SIG-M5 treated with dmso at 0.1 percent for 504 hours (cell line): ENCODE measurements around the gene LHFPL6.

Source experiments
- DNase-seq: peaks from one replicate; lab custom pipeline; 2025; ENCODE audit not compliant: unreplicated experiment; lab: John Stamatoyannopoulos, UW

LHFPL6 gene

GRCh38 chr13:39596176-39596575 lies 6.8 kb downstream of the LHFPL6 start:
- no peak for DNase-seq

GRCh38 chr13:39590466-39591036 lies 12.4 kb downstream of the LHFPL6 start:
- no peak for DNase-seq

- DNase-seq, result no peak
Observed at GRCh38 chr13:39588384-39588783, 14.6 kb downstream of the LHFPL6 start.

DNA sequence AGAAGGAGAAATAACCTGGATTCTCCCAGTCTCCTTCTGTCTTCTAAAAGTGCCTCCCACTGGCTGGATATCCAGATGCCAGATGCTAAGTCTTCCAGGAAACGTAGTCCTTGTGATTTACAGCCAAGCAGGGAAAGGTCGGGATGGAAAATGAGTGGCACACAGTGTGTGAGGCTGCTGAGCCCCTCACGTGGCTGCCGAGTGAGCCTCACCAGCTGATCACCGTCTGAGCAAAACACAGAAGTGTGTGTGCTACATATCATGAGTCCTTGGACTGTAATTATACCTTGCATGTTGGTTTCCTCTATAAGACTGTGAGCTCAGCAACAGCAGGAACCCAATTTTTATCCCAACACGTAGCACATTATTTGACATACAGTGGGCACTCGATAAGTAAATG lies 15.1 kb downstream of the LHFPL6 start:
- no peak for DNase-seq

DNA sequence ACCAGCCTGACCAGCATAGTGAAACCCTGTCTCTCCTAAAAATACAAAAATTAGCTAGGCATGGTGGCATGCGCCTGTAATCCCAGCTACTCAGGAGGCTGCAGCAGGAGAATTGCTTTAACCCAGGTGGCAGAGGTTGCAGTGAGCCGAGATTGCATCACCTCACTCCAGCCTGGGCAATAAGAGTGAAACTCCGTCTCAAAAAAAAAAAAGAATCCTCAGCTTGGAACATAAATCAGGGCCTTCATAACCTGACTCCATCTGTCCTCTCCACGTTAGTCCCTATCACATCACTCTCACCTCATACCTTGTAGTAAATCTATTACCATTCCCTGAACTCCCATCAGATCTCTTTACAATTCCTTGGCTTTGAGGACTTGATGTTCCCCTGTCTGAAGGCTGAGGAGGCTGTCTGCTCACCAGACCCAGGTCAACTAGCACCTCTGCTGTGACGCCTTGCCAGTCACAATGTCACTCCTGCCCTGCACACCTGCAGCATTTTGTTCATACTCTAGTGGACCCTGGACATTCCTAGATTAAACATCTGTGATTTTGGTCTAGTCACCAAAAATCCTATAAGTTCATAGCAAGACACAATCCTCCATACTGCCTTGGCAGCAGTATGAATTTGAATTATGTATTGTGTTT lies 15.9 kb downstream of the LHFPL6 start:
- no peak for DNase-seq

GRCh38 chr13:39586151-39586550 lies 16.8 kb downstream of the LHFPL6 start:
- DNase-seq, result no peak

- no peak for DNase-seq
Observed at GRCh38 chr13:39585219-39585618, 17.8 kb downstream of the LHFPL6 start.

DNA sequence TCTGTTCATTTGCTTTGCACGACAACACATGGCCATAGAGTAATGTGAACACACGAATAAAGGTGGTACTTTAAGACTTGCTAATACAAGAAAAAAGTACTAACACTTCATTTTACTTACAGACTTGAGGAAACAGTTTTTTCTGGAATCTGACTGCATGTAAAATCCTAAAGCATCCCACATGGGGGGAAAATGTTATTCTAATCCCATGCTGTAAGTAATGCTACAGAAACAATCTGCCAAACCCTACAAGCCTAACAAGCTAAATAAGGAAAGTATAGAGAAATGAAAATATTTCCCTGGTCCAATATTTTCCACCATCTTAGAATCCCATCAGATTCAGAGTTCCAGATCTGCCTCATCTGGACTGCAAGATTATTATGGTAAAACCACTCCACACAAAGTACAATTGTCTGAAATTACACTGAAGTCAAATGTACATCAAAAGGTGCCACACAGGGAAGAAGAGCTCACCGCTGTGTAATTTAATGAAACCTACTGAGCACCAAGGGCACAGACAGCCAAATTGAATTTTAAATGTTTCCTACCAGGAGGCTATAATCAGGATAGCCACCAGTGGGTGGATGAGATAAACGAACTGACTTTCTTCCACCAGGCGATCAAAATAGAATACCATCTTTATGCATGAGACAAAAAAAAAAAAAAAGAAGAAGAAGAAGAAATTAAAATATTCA lies 22.0 kb downstream of the LHFPL6 start:
- no peak for DNase-seq

DNA sequence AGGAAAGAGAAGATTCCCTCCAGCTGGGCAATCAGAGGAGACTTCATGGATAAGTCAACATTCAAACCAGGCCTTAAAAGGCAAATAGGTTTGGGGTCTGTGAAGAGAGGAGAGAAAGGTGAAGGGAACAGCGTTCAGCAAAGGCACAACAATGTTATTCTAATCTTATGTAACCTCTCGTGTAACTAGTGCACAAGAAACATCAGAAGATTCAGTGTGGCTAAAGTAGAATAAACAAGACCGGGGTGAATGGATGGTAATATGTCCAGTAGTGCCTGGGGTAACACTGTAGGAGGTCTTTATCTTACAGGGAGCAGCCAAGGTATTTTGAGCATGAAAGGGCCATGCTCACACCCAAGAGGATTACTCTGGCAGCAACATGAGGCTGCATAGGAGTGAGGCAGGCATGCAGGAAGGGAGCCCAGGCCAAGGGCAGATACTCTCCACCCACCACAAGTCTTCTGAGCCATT lies 24.1 kb downstream of the LHFPL6 start:
- no peak for DNase-seq

DNA sequence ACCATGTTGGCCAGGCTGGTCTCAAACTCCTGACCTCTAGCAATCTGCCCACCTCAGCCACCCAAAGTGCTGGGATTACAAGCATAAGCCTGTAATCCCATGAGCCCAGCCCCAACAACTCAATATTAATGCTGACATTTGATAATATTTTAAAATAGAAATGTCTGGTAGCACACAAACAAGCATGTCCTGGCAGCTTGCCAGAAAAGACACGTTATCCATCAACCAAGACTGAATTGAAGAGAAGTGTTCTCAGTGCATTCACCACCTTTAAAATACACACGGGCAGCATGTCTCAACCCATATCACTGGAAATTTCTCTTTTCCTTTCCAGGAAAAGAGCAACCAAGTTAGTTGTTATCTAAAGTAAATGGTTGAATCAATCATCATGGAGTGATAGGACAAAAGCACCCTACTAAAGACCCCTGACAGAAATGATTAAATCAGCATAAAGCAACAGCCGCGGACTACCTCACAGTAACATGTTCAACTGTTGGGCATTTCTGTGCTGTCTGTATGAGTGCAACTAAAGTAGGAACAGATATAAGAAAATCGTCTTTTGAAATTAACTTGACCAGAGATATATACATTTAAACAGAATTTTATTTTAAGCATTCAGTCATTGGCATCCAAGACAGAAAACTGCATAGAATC lies 25.0 kb downstream of the LHFPL6 start:
- DNase-seq, result no peak

DNA sequence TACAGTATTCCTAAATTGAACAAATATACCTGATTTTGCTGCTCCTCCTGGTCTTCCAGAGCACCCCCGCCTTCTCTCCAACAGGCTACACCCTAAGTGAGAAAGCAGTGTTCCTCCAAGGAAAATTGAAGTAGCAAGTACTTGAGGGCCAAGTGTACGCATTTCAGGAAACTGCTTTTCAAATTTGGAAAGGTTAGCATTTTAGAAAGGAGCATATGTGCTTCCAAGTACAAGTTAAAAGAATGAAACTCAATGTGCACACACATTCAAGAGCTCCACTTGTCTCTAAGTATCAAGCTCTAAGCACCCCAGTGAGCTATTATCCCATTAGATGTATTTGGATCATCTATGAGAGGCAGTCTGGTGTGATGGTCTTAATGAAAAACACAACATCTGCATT lies 25.8 kb downstream of the LHFPL6 start:
- DNase-seq, result no peak

DNA sequence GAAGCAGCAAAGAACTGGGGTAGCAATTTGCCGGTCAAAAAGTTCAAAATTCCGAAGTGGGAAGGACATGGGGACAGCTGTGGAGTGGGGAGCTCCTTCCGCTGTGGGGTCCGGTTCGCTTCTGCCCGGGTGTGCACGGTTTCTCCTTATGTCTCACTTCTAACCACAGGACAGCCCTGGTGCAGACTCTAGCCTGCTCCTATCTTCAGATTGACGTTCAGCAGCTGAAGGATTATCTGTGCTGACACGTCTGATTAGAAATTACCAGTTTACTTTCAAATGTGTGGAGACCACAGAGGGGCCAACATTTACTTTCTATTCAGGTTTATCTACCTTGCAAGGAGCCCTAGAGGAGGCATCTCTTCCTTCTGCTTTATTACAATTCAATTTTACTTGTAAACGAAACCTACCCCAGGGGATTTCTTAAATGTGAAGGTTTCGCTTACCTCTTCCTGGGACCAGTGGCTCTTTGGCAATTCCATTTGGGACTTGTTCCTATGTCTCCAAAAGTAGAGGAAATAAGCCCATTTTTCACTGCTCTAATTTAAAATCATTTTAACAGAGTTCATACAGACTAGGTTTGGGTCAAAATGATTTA lies 27.3 kb downstream of the LHFPL6 start:
- no peak for DNase-seq

- DNase-seq, result no peak
Observed at GRCh38 chr13:39571502-39572092, 31.4 kb downstream of the LHFPL6 start.

DNA sequence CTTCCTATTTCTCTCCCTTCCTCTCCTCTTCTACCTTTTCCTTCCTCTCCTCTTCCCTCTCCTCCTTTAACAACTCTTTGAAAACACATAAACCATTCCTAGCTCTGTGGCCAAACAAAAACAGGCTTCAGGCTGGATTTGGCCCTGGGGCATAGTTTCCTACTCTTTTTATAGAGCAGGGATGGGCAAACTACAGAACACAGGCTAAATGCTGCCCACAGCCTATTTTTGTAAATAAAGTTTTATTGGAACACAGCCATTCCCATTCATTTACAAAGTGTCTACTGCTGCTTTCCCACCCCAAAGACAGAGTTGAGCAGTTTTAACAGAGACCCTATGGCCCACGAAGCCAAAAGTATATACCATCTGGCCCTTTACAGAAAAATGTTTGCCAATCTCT lies 35.4 kb downstream of the LHFPL6 start:
- DNase-seq, result no peak

GRCh38 chr13:39566216-39566869 lies 36.6 kb downstream of the LHFPL6 start:
- no peak for DNase-seq

DNA sequence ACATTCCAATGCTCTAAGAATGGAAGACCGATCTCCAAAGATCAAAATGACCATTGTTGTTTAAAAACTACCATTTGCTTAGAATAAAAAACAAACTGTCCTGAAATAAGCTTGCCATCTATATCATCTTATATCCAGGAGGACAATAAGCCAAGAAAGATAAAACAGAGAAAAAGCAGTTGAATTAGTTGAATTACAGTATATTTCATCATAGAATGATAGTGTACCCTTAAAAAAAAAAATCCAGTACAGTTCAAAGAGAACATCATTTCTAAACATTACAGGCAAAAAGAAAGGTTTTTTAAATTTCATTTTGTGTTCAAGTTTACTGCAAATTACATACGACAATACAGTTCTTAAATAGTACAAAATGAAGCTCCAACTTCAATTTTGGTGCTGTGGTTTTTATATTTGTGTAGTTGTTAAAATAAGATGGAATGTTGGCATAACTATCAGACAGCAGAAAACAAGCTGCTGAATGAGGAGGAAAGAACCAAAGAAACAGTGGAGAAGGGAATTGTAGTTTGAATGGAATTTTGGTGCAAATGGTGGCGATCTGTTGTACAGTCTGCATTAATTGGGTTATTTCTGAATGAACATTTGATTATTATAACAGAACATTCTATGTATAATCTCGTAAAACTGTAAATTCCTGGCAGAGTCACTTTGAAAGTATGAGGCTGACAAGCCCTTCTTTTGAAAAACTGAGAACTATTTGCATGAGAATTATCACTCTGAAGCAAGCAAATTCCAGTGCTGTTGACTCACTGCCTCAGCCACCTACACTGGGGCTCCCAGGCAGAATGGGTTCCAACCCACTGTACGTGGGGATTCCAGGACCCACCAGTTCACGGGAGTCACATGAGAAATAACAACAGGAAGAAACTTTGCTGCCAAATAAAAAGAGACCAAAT lies 37.7 kb downstream of the LHFPL6 start:
- DNase-seq, result no peak

GRCh38 chr13:39563470-39563735 lies 39.6 kb downstream of the LHFPL6 start:
- no peak for DNase-seq

GRCh38 chr13:39561971-39562370 lies 41.0 kb downstream of the LHFPL6 start:
- no peak for DNase-seq

- DNase-seq, result no peak
Observed at GRCh38 chr13:39559847-39560246, 43.1 kb downstream of the LHFPL6 start.
